Gastroesophageal sphincter (tissue), 3 donors: ENCODE results near the gene CCDC27.

Source experiments
- CTCF ChIP-seq, 4 experiments: fragments of 200-600 bp in 2 of 4; fragments of 450-650 bp in 2 of 4; sonication (generic) in 1 of 4; IDR thresholded peaks; one replicate each; pipeline ENCODE4 v1.5.1; 2017 to 2019; ENCODE audit warnings: antibody characterized with exemption in 4 of 4, mild to moderate bottlenecking in 2 of 4, moderate library complexity in 2 of 4
- EP300 ChIP-seq: sonication (generic); formaldehyde crosslinking; IDR thresholded peaks from one replicate; pipeline ENCODE4 v1.6.1; 2017; ENCODE audit warnings: antibody characterized with exemption, mild to moderate bottlenecking
- POLR2A ChIP-seq, 2 donors: fragments of 450-650 bp; IDR thresholded peaks; one replicate each; pipeline ENCODE4 v1.6.1; 2017; ENCODE audit warnings: antibody characterized with exemption in 2 of 2, mild to moderate bottlenecking in 2 of 2, moderate library complexity in 1 of 2
- POLR2AphosphoS5 ChIP-seq: sonication (generic); formaldehyde crosslinking; IDR thresholded peaks from one replicate; pipeline ENCODE4 v1.6.1; 2017; ENCODE audit warnings: antibody characterized with exemption

- TF ChIP-seq POLR2A (IDR thresholded peaks at IDR 0.05) = no peak
- no peak for TF ChIP-seq CTCF (IDR thresholded peaks at IDR 0.05)
- no peak for TF ChIP-seq EP300
- no peak for TF ChIP-seq POLR2AphosphoS5
Measured at GRCh38 chr1:3773572-3774275, 21.5 kb downstream of the CCDC27 start.
